Progenitor cell of endocrine pancreas (in vitro differentiated cells): Measurements from ENCODE around the gene C17orf78. TPM values are rescaled to one million over a fixed set of nuclear protein-coding genes. Genes with fewer than 3 reads are reported as not detected.
"Not testable (repeated sequence)": the region's sequence is repeated elsewhere in the genome, so short reads cannot be mapped to it uniquely, and the experiment has no call there.

Experiments used
- DNase-seq: peaks from one replicate; pipeline ENCODE4 v3.0.0; 2021; ENCODE audit warnings: low spot score; ENCODE audit not compliant: unreplicated experiment
- H3K27ac Mint-ChIP-seq: 2 replicates; pipeline ENCODE4 v1.8.0; 2021; ENCODE audit warnings: mild to moderate bottlenecking, moderate library complexity, mixed read lengths
- H3K27me3 Mint-ChIP-seq: 2 replicates; pipeline ENCODE4 v1.8.0; 2021; ENCODE audit warnings: mixed read lengths
- H3K36me3 Mint-ChIP-seq: 2 replicates; pipeline ENCODE4 v1.8.0; 2022; ENCODE audit warnings: mixed read lengths; ENCODE audit not compliant: insufficient read depth
- H3K4me1 Mint-ChIP-seq: 2 replicates; pipeline ENCODE4 v1.8.0; 2021; ENCODE audit warnings: low read depth, mixed read lengths
- H3K4me3 Mint-ChIP-seq: 2 replicates; pipeline ENCODE4 v1.8.0; 2021; ENCODE audit warnings: low read depth, mild to moderate bottlenecking, moderate library complexity, mixed read lengths
- H3K9me3 Mint-ChIP-seq: 2 replicates; pipeline ENCODE4 v1.8.0; 2021; ENCODE audit warnings: low read depth, mixed read lengths
- total RNA-seq: library from RNA; stranded (reverse); gene quantifications from 2 replicates; pipeline ENCODE4 v1.2.1, GENCODE V29; 2021
- TF ChIP-seq, protein P1 (sequence below): fragments of 200-600 bp; sonication (generic); IDR thresholded peaks from one replicate; pipeline ENCODE4 v1.5.0; 2021; ENCODE audit warnings: antibody characterized with exemption, mild to moderate bottlenecking; ENCODE audit not compliant: unreplicated experiment

C17orf78 gene
- total RNA-seq, 1 donor from 2014 or later: not detected

DNA sequence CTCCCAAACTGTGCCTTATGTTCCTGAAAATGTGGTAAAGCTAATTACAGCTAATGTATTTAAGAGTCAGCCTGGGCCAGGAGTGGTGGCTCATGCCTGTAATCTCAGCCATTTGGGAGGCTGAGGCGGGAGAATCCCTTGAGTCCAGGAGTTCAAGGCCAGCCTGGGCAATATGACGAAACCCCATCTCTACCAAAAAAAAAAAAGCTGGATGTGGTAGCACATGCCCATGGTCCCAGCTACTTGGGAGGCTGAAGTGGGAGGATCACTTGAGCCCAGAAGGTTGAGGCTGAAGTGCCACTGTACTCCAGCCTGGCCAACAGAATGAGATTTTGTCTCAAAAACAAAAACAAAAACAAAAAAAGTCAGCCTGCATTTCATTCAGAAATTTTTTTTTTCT, 33.2 kb upstream of the C17orf78 start:
- H3K27ac Mint-ChIP-seq: no peak overlapping the region
- H3K27me3 Mint-ChIP-seq: no peaks in the 10 kb centered on the region
- H3K36me3 Mint-ChIP-seq: peaks cover 17% of the 10 kb centered on the region
- H3K4me3 Mint-ChIP-seq: no peak overlapping the region
- TF ChIP-seq, protein P1, sequence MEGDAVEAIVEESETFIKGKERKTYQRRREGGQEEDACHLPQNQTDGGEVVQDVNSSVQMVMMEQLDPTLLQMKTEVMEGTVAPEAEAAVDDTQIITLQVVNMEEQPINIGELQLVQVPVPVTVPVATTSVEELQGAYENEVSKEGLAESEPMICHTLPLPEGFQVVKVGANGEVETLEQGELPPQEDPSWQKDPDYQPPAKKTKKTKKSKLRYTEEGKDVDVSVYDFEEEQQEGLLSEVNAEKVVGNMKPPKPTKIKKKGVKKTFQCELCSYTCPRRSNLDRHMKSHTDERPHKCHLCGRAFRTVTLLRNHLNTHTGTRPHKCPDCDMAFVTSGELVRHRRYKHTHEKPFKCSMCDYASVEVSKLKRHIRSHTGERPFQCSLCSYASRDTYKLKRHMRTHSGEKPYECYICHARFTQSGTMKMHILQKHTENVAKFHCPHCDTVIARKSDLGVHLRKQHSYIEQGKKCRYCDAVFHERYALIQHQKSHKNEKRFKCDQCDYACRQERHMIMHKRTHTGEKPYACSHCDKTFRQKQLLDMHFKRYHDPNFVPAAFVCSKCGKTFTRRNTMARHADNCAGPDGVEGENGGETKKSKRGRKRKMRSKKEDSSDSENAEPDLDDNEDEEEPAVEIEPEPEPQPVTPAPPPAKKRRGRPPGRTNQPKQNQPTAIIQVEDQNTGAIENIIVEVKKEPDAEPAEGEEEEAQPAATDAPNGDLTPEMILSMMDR: no peak
- no peak for DNase-seq
- H3K9me3 Mint-ChIP-seq: peaks cover 6% of the 10 kb centered on the region
- peaks cover 4% of the 10 kb centered on the region for H3K4me1 Mint-ChIP-seq

DNA sequence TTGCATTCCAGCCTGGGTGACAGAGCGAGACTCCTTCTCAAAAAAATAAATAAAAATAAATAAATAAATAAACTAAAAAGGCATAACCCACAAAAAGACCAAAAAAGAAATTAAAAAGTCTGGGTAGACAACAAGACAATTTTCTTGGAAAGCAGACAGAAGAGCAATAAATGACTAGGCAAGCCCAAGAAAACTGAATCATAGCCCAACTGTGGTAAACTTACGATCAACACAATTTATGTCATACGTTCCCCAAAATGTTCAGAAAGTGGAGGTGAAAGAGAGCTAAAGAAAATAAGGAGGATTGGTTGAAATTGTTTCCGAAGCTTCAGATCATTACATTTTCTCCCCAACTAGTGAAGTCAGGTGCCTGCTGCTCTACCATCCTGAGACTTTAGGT, 31.3 kb upstream of the C17orf78 start:
- TF ChIP-seq, protein P1: no peak
- DNase-seq: no peak
- Mint-ChIP-seq H3K9me3 (peaks cover 6% of the 10 kb centered on the region), H3K27ac (no peak overlapping the region), H3K27me3 (no peaks in the 10 kb centered on the region), H3K4me1 (peaks cover 4% of the 10 kb centered on the region), H3K36me3 (peaks cover 15% of the 10 kb centered on the region), H3K4me3 (no peak overlapping the region)

DNA sequence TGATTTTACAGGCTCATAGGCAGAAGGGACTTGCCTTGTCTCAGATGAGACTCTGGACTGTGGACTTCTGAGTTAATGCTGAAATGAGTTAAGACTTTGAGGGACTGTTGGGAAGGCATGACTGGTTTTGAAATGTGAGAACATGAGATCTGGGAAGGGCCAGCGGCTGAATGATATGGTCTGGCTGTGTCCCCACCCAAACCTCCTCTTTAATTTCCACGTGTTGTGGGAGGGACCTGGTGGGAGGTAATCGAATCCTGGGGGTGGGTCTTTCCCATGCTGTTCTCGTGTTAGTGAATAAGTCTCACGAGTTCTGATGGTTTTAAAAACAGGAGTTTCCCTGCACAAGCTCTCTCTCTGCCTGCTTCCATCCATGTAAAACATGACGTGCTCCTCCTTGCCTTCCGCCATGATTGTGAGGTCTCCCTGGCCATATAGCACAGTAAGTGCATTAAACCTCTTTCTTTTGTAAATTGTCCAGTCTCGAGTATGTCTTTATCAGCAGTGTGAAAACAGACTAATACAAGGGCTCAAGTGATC, 28.9 kb upstream of the C17orf78 start:
- H3K36me3 Mint-ChIP-seq: peaks cover 17% of the 10 kb centered on the region
- not testable (repeated sequence) for H3K4me3 Mint-ChIP-seq, H3K27ac Mint-ChIP-seq, H3K27me3 Mint-ChIP-seq, DNase-seq, H3K9me3 Mint-ChIP-seq, H3K4me1 Mint-ChIP-seq

DNA sequence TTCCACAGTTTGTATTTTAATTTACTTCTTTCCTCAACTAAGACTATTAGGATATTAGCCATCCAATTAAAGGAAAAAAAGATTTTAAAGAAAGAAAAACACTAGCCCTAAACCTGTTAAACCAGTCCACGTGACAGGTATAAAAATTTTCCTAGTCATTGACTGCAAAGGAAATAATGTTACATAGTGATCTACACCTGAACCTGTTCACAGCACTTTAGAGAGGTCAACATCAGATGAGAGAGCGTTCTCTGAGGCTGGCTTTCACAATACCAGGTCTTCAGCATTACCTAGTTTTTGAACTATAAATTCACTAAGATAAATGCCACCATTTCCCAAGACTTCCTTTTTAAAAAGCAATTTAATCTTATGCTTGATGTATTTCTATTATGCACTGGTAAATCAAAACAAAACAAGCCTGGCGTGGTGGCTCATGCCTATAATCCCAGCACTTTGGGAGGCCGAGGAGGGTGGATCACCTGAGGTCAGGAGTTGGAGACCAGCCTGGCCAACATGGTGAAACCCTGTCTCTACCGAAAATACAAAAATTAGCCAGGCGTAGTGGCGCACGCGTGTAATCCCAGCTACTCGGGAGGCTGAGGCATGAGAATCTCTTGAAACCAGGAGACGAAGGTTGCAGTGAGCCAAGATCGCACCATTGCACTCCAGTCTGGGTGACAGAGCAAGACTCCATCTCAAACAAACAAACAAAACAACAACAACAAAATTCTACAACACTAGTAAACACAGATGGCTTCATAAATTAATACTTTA, 18.8 kb upstream of the C17orf78 start:
- peaks cover 26% of the 10 kb centered on the region for H3K4me1 Mint-ChIP-seq
- H3K27ac Mint-ChIP-seq: peak overlapping the region; percentile 49
- H3K9me3 Mint-ChIP-seq, DNase-seq, H3K27me3 Mint-ChIP-seq, H3K36me3 Mint-ChIP-seq: not testable (repeated sequence)
- peak overlapping the region; percentile 87 for H3K4me3 Mint-ChIP-seq

DNA sequence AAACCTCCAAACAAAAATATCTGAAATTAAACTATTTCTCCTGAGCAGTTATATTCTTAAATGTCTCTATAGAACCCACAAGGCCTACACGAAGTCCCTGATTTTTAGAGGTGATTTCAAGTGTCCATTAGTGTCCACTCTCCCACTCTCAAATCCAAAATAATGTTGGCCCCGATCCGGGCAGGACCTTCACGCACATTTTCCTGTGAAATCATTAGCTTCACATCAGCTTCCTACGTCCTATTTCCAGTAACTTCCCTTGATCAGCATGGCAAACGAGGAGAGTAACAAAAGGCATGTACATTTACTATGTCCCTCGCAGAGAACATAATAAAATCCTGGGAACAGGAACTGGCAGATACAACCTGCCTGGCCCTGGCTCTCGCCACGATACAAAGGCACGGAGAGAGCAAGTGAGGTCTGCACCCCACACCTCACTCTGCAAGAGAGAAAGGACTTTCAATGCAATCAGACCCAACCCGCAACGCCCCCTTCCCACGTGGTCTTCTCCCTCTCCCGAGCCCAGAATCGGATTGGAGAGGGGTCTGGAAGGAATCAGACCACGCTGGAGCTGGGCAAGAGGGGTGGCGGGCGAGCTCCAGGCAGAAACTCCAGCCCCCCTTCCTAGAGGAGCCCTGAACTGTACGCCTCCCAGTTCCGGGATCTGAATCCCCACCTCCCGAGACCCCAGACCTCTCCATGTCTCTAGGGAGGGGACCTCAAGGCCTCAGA, 17.5 kb upstream of the C17orf78 start:
- no peaks in the 10 kb centered on the region for H3K36me3 Mint-ChIP-seq
- TF ChIP-seq, protein P1: no peak
- no peaks in the 10 kb centered on the region for H3K27me3 Mint-ChIP-seq
- peak overlapping the region; percentile 99 for H3K27ac Mint-ChIP-seq
- peak overlapping the region; percentile 87 for H3K4me3 Mint-ChIP-seq
- H3K4me1 Mint-ChIP-seq: peaks cover 26% of the 10 kb centered on the region
- H3K9me3 Mint-ChIP-seq: no peaks in the 10 kb centered on the region
- peak; percentile 60 for DNase-seq

DNA sequence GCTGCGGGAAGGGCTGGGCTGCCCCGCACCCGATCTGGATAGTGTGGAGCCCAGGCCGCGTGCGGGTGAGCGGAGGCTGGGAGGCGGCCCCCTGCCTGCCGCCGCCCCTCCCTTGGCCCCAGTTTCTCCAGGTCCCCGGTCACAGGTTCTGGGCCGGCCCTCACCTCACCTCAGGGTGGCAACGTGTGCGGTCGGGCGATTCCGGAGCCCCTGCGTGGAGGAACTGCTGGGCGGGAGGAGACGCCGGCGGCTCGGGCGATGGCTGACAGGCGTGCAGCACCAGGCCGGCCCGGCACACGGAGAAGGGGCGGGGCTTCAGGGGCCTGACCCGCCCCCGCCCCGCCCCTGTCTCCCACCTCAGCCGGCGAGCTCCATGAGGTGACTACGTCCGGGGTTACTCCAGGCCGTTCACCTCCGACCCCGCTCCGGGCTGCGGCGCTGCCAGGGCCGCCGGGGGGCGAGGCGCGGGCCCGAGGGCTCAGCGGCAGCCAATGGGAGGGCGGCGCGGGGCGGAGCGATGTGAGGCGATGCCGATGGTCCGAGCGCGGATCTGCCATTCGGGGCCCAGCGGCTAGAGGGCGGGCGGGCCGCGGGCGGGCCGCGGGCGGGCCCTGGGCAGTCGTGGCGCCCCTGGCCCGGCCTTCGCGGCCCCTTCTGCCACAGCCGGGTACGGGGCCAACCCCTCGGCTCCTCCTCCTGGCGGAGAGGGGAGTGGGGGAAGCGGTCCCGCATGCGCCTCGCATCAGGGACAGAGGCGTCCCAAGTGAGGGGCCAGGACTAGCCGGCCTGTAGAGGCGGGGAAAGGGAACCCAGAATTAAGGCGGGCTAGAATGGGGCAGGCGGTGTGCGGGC, 16.7 kb upstream of the C17orf78 start:
- TF ChIP-seq, protein P1: peak; percentile 53

More for the DNA sequence above, 16.7 kb upstream of the C17orf78 start:
- peaks cover 26% of the 10 kb centered on the region for H3K4me1 Mint-ChIP-seq
- no peaks in the 10 kb centered on the region for H3K27me3 Mint-ChIP-seq
- H3K36me3 Mint-ChIP-seq: no peaks in the 10 kb centered on the region
- H3K9me3 Mint-ChIP-seq: no peaks in the 10 kb centered on the region
- H3K27ac Mint-ChIP-seq: peak overlapping the region; percentile 99
- peak overlapping the region; percentile 87 for H3K4me3 Mint-ChIP-seq
- DNase-seq: peak; percentile 97
